ENCODE results near the gene LMNA. TPM values are rescaled to one million over a fixed set of nuclear protein-coding genes. Genes with fewer than 3 reads are reported as not detected.
A peak's percentile ranks its signal among the peaks of the same experiment; 100 is the strongest.

Gene LMNA
- total and polyA plus RNA-seq, 2 of the 4 experiments (the other 2 are of a cell fraction), result 563 to 755 TPM

DNA sequence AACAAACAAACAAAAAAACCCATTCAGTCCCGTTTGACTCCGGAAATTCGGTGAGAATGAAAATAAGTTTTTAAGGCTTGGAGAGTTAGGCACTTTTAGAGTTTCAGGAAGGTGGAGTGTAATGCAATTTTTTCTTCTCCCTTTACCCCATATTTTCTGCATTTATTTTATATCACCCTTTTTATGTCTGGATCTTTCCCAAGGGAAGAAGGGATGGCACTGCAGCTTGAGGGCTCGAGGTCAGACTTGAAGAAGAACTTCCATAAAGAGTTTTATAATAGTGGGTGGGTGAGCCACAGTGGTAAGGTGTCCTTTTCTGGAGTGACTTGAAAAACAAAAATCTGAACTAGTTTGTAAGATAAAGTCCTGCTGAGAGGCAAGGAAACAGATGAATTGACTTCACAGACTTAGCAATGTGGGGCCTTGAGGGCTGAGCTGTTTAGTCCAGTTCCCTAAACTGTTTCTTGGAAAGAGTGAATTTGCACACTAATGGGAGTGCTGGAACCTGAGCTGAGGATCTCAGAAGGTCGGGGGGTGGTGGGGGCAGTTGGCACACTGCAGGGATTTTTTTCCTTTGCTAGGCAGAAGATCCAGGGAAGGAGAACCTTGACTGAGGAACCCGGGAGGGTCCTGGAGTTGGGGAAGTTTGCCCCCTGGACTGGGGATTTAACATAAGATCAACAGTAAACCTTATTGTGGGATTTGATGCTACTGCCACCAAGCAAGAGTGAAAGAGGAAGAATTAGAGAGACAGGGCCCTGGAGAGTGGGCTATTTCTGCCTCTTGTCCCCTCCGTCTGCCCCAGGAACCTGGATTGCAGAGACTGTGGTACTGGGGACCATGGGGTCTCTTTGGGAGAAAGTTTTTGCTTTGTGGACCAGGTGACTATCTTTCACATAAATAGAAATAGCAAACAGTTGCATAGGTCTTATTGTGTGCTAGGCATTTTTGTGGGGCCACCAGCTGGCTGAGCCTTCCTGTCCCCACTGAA, 30.4 kb upstream of the LMNA start:
- Histone ChIP-seq H3K27ac (ENCODE audit: insufficient read depth, low read length) (no peak overlapping the region), H2BK15ac (ENCODE audit: low read depth, low read length) (no peak overlapping the region), H3K36me3 (ENCODE audit: control insufficient read depth, insufficient read depth, low read length) (no peaks in the 10 kb centered on the region), H3K56ac (ENCODE audit: extremely low read depth, insufficient read depth, low read length) (no peak overlapping the region), H3K27me3 (ENCODE audit: control insufficient read depth, insufficient read depth, low read length) (no peaks in the 10 kb centered on the region), H2AK9ac (replicated peaks; ENCODE audit: low read depth, low read length, poor library complexity) (no peak overlapping the region), H4K8ac (ENCODE audit: low read depth in 2 of 2, low read length in 2 of 2) (peak overlapping the region in 1 of 2 experiments; percentile 36; a peak in 1 of 4 replicates), H3K4me1 (ENCODE audit: control insufficient read depth, insufficient read depth, low read length) (peaks cover 11% of the 10 kb centered on the region), H2BK5ac (ENCODE audit: low read depth, low read length, poor library complexity, severe bottlenecking) (no peak overlapping the region), H3K9me1 (ENCODE audit: insufficient read depth, low read length) (no peaks in the 10 kb centered on the region), H4K5ac (ENCODE audit: low read depth, low read length) (no peak overlapping the region), H4K20me1 (ENCODE audit: insufficient read depth, low read length) (peaks cover 7% of the 10 kb centered on the region), H3K14ac (replicated peaks; ENCODE audit: low read depth, low read length) (no peak overlapping the region), H3K4me3 (ENCODE audit: insufficient read depth, low read depth, low read length) (peak overlapping the region; percentile 71), H3K9me3 (ENCODE audit: control insufficient read depth, insufficient read depth, low read length) (no peaks in the 10 kb centered on the region), H4K91ac (ENCODE audit: insufficient read depth, low read depth, low read length) (no peak overlapping the region), H2BK20ac (ENCODE audit: low read depth, low read length) (no peak overlapping the region), H2AFZ (replicated peaks; ENCODE audit: low read length, poor library complexity) (no peak overlapping the region), H3K9ac (ENCODE audit: low read depth, low read length) (no peak overlapping the region), H3K79me1 (ENCODE audit: low read depth in 1 of 2, low read length in 2 of 2) (peaks cover 15 to 72% of the 10 kb centered on the region in 2 experiments), H3K4me2 (ENCODE audit: low read depth, low read length) (peak overlapping the region; percentile 30; the same call in 1 of the 2 replicates), H2AK5ac (ENCODE audit: low read depth, low read length) (no peak overlapping the region), H3K23ac (ENCODE audit: low read depth, low read length) (peak overlapping the region; percentile 48; the same call in 1 of the 2 replicates), H2BK120ac (ENCODE audit: low read depth, low read length) (no peak overlapping the region), H3K18ac (ENCODE audit: low read depth, low read length) (no peak overlapping the region), H3K4ac (ENCODE audit: low read depth, low read length) (no peak overlapping the region)
- WGBS, 2 experiments (ENCODE audit: extremely low coverage in 2 of 2, insufficient read length in 1 of 2), result 29% methylated on average over 1 of the region's 7 CpGs; no CpG with 5 or more reads in 1 of the 2 experiments
- TF ChIP-seq MAFK (IDR thresholded peaks at IDR 0.05; ENCODE audit: low read depth, low read length), result no peak
- no peak for TF ChIP-seq POLR2A (IDR thresholded peaks at IDR 0.05; ENCODE audit: low read depth, low read length)
- TF ChIP-seq CHD1 (IDR thresholded peaks at IDR 0.05; ENCODE audit: low read depth, low read length), result no peak
- no peak for TF ChIP-seq RCOR1 (IDR thresholded peaks at IDR 0.05; ENCODE audit: insufficient replicate concordance, low read length)
- no peak for TF ChIP-seq BHLHE40 (IDR thresholded peaks at IDR 0.05; ENCODE audit: low read depth, low read length)
- no peak for TF ChIP-seq RAD21 (IDR thresholded peaks at IDR 0.05; ENCODE audit: low read length)
- in situ Hi-C loops (cut with MboI; ENCODE audit: low sequenced_read_pairs), result no loop called here
- CTCF ChIA-PET, result no interaction called here
- intact Hi-C loops (cut with micrococcal nuclease), result no loop called here
- DNase-seq (no peak), ATAC-seq (ENCODE audit: low read depth) (no peak)
- POLR2A ChIA-PET (ENCODE audit: unreplicated experiment), result interaction anchor here (0.5 to 0.6 kb wide), 2 partner anchors 141 to 1802 kb away, joined by 4 to 9 read pairs; no protein-coding TSS in a partner anchor
- BruUV-seq (replicated peaks), result no TSS peak
- dilution Hi-C loops (cut with HindIII; ENCODE audit: low sequenced_read_pairs, unreplicated experiment), result no loop called here
